Measurements from ENCODE around the gene PCK2.

PCK2 gene

GRCh38 chr14:24060984-24061913, 32.9 kb upstream of the PCK2 start:
- no peak for DNase-seq (ENCODE audit: low read depth in 4 of 4, low spot score in 1 of 4)

GRCh38 chr14:24062216-24062980, 31.7 kb upstream of the PCK2 start:
- DNase-seq (ENCODE audit: low read depth in 4 of 4, low spot score in 1 of 4), result no peak

- no peak for DNase-seq (ENCODE audit: low read depth in 4 of 4, low spot score in 1 of 4)
Measured at GRCh38 chr14:24063263-24063836, 30.8 kb upstream of the PCK2 start.

GRCh38 chr14:24064091-24064795, 29.9 kb upstream of the PCK2 start:
- DNase-seq (ENCODE audit: low read depth in 4 of 4, low spot score in 1 of 4), result no peak

- no peak for DNase-seq (ENCODE audit: low read depth in 4 of 4, low spot score in 1 of 4)
Measured at GRCh38 chr14:24064856-24065255, 29.3 kb upstream of the PCK2 start.

GRCh38 chr14:24065408-24065807, 28.7 kb upstream of the PCK2 start:
- no peak for DNase-seq (ENCODE audit: low read depth in 4 of 4, low spot score in 1 of 4)

- DNase-seq (ENCODE audit: low read depth in 4 of 4, low spot score in 1 of 4), result no peak
Measured at GRCh38 chr14:24066496-24067132, 27.5 kb upstream of the PCK2 start.

- no peak for DNase-seq (ENCODE audit: low read depth in 4 of 4, low spot score in 1 of 4)
Measured at GRCh38 chr14:24067133-24068082, 26.7 kb upstream of the PCK2 start.

GRCh38 chr14:24068711-24069410, 25.2 kb upstream of the PCK2 start:
- no peak for DNase-seq (ENCODE audit: low read depth in 4 of 4, low spot score in 1 of 4)

GRCh38 chr14:24069411-24069735, 24.7 kb upstream of the PCK2 start:
- DNase-seq (ENCODE audit: low read depth in 4 of 4, low spot score in 1 of 4), result no peak

- no peak for DNase-seq (ENCODE audit: low read depth in 4 of 4, low spot score in 1 of 4)
Measured at GRCh38 chr14:24070285-24071143, 23.6 kb upstream of the PCK2 start.

- peak in 1 of 4 experiments; percentile 36 for DNase-seq (ENCODE audit: low read depth in 4 of 4, low spot score in 1 of 4)
Measured at GRCh38 chr14:24071144-24071697, 22.9 kb upstream of the PCK2 start, which contains the start of gene CPNE6. CPNE6 (plus strand) TSS chr14:24071562; CDS start chr14:24072937, 1,375 bp downstream.

GRCh38 chr14:24071836-24072430, 22.2 kb upstream of the PCK2 start:
- DNase-seq (ENCODE audit: low read depth in 4 of 4, low spot score in 1 of 4), result no peak

GRCh38 chr14:24072436-24072835, 21.7 kb upstream of the PCK2 start:
- no peak for DNase-seq (ENCODE audit: low read depth in 4 of 4, low spot score in 1 of 4)

- DNase-seq (ENCODE audit: low read depth in 4 of 4, low spot score in 1 of 4), result no peak
Measured at GRCh38 chr14:24072881-24073877, 20.9 kb upstream of the PCK2 start.
